ENCODE measurements around the gene NIPSNAP2. TPM values are rescaled to one million over a fixed set of nuclear protein-coding genes. Genes with fewer than 3 reads are reported as not detected.

NIPSNAP2 gene
- total RNA-seq, 1 experiment from 2014 or later: 62.4 TPM

- no TSS peak for BruUV-seq (replicated peaks)
- Histone ChIP-seq H3K9ac (ENCODE audit: low read length) (no peak overlapping the region), H3K4me1 (ENCODE audit: control insufficient read depth in 1 of 2, insufficient read depth in 2 of 2, low read length in 2 of 2) (peaks cover 9 to 18% of the 10 kb centered on the region in 2 experiments), H3K27ac (ENCODE audit: low read depth, low read length) (no peak overlapping the region), H2AFZ (ENCODE audit: low read depth, low read length, poor library complexity, severe bottlenecking) (no peak overlapping the region), H3K4me2 (ENCODE audit: low read length) (no peak overlapping the region), H3K27me3 (ENCODE audit: insufficient read depth, low read length) (no peaks in the 10 kb centered on the region), H3K79me2 (ENCODE audit: insufficient read depth, low read length) (peaks cover 56% of the 10 kb centered on the region), H3K9me2 (ENCODE audit: insufficient read depth) (no peaks in the 10 kb centered on the region), H3K9me3 (ENCODE audit: control insufficient read depth in 1 of 2, insufficient read depth in 1 of 2, low read depth in 1 of 2, low read length in 2 of 2) (no peaks in the 10 kb centered on the region), H4K20me1 (ENCODE audit: insufficient read depth) (no peaks in the 10 kb centered on the region), H3K4me3 (replicated peaks in 1 of 2; ENCODE audit: low read depth in 1 of 2, low read length in 2 of 2) (no peak overlapping the region), H3K36me3 (ENCODE audit: control insufficient read depth in 1 of 2, insufficient read depth in 2 of 2, low read length in 2 of 2) (no peaks in the 10 kb centered on the region)
- CTCF ChIA-PET: no interaction called here
- no peak for TF ChIP-seq REST (IDR thresholded peaks at IDR 0.05; ENCODE audit: low read depth)
- no peak for DNase-seq (ENCODE audit: low read depth, low spot score)
- ATAC-seq: no peak
- RAD21 ChIA-PET (ENCODE audit: low non-redundant PET in 1 of 2, low total read pairs in 2 of 2, uncharacterized antibody in 2 of 2, unreplicated experiment in 2 of 2): no interaction called here
- POLR2A ChIA-PET: no interaction called here
- intact Hi-C loops (cut with micrococcal nuclease): loop anchor here (10.0 kb wide), 1 partner anchor 222 kb away; no protein-coding TSS in a partner anchor
These were observed 2.5 kb downstream of the NIPSNAP2 start for GRCh38 chr7:55966851-55967250.

DNA sequence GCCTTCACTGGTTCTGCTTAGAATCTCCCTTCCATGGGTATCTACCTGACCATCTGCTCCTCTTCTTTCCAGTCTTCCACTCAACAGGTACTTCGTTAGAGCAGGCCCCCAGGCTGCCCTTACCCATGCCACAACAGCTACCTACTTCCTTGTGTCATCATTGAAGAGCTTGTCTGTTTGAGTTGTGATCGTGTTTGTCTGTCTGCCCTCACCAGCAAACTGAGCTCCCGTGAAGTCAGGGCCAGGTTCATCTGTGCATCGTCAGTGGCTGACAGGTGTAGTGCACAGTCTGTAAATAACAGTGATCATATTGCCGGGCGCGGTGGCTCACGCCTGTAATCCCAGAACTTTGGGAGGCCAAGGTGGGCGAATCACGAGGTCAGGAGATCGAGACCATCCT is 5.0 kb downstream of the NIPSNAP2 start:
- ChIA-PET CTCF (interaction anchor here (0.6 kb wide), 1 partner anchor 95 kb away, joined by 3 read pairs; no protein-coding TSS in a partner anchor), POLR2A (no interaction called here), RAD21 (ENCODE audit: low non-redundant PET in 1 of 2, low total read pairs in 2 of 2, uncharacterized antibody in 2 of 2, unreplicated experiment in 2 of 2) (no interaction called here)
- Histone ChIP-seq H3K27me3 (ENCODE audit: insufficient read depth, low read length) (no peaks in the 10 kb centered on the region), H3K79me2 (ENCODE audit: insufficient read depth, low read length) (peaks cover 72% of the 10 kb centered on the region), H3K4me1 (ENCODE audit: control insufficient read depth in 1 of 2, insufficient read depth in 2 of 2, low read length in 2 of 2) (peaks cover 0 to 10% of the 10 kb centered on the region in 2 experiments; a peak in 2 of 4 replicates), H3K9me2 (ENCODE audit: insufficient read depth) (no peaks in the 10 kb centered on the region), H3K9ac (ENCODE audit: low read length) (no peak overlapping the region), H3K27ac (ENCODE audit: low read depth, low read length) (no peak overlapping the region), H3K36me3 (ENCODE audit: control insufficient read depth in 1 of 2, insufficient read depth in 2 of 2, low read length in 2 of 2) (no peaks in the 10 kb centered on the region), H3K4me3 (replicated peaks in 1 of 2; ENCODE audit: low read depth in 1 of 2, low read length in 2 of 2) (no peak overlapping the region), H3K4me2 (ENCODE audit: low read length) (no peak overlapping the region), H4K20me1 (ENCODE audit: insufficient read depth) (no peaks in the 10 kb centered on the region), H2AFZ (ENCODE audit: low read depth, low read length, poor library complexity, severe bottlenecking) (no peak overlapping the region), H3K9me3 (ENCODE audit: control insufficient read depth in 1 of 2, insufficient read depth in 1 of 2, low read depth in 1 of 2, low read length in 2 of 2) (no peaks in the 10 kb centered on the region)
- TF ChIP-seq EZH2phosphoT487 (IDR thresholded peaks at IDR 0.05; ENCODE audit: borderline replicate concordance) (no peak), ZNF274 (IDR thresholded peaks at IDR 0.05; ENCODE audit: low read depth, low read length) (no peak), ZBTB33 (IDR thresholded peaks at IDR 0.05; ENCODE audit: extremely low read depth, insufficient replicate concordance, low read length) (no peak), POLR2AphosphoS5 (IDR thresholded peaks at IDR 0.05; ENCODE audit: low read depth, low read length) (no peak), EGR1 (IDR thresholded peaks at IDR 0.05; ENCODE audit: low read depth) (no peak), RAD21 (IDR thresholded peaks at IDR 0.05; ENCODE audit: low read depth) (no peak), POLR2A (IDR thresholded peaks at IDR 0.05; ENCODE audit: borderline replicate concordance, extremely low read depth, insufficient read depth, insufficient read length) (no peak), TCF7L2 (IDR thresholded peaks at IDR 0.05; ENCODE audit: borderline replicate concordance, extremely low read depth, insufficient read depth, insufficient read length) (no peak), SRF (IDR thresholded peaks at IDR 0.05; ENCODE audit: low read depth) (no peak), MAX (IDR thresholded peaks at IDR 0.05) (no peak), ZFX (IDR thresholded peaks at IDR 0.05) (no peak), SP1 (IDR thresholded peaks at IDR 0.05; ENCODE audit: low read depth) (no peak), FOSL1 (IDR thresholded peaks at IDR 0.05; ENCODE audit: low read depth) (no peak)
- DNase-seq (ENCODE audit: low read depth, low spot score) (no peak), ATAC-seq (no peak)
- BruUV-seq (replicated peaks): no TSS peak
- intact Hi-C loops (cut with micrococcal nuclease): loop anchor here (10.0 kb wide), 1 partner anchor 225 kb away; no protein-coding TSS in a partner anchor

Data from HCT116 (cell line).